Gastrocnemius medialis (tissue), 4 donors: ENCODE data around the gene TUBB.
A peak's percentile ranks its signal among the peaks of the same experiment; 100 is the strongest.

Experiments used
- POLR2A ChIP-seq, 2 donors: fragments of 450-650 bp; IDR thresholded peaks; one replicate each; pipeline ENCODE4 v1.6.1; 2017; ENCODE audit warnings: antibody characterized with exemption in 2 of 2, mild to moderate bottlenecking in 2 of 2, moderate library complexity in 2 of 2
- TF ChIP-seq, protein P1 (sequence below), 5 experiments: fragments of 450-650 bp in 3 of 5; fragments of 200-600 bp in 2 of 5; sonication (generic) in 2 of 5; IDR thresholded peaks in 4 of 5; conservative IDR thresholded peaks in 1 of 5; 1 replicate in 4 of 5; 2 replicates in 1 of 5; pipeline ENCODE4 v1.5.1; 2016 to 2019; ENCODE audit warnings: antibody characterized with exemption in 5 of 5, mild to moderate bottlenecking in 3 of 5, moderate library complexity in 3 of 5

DNA sequence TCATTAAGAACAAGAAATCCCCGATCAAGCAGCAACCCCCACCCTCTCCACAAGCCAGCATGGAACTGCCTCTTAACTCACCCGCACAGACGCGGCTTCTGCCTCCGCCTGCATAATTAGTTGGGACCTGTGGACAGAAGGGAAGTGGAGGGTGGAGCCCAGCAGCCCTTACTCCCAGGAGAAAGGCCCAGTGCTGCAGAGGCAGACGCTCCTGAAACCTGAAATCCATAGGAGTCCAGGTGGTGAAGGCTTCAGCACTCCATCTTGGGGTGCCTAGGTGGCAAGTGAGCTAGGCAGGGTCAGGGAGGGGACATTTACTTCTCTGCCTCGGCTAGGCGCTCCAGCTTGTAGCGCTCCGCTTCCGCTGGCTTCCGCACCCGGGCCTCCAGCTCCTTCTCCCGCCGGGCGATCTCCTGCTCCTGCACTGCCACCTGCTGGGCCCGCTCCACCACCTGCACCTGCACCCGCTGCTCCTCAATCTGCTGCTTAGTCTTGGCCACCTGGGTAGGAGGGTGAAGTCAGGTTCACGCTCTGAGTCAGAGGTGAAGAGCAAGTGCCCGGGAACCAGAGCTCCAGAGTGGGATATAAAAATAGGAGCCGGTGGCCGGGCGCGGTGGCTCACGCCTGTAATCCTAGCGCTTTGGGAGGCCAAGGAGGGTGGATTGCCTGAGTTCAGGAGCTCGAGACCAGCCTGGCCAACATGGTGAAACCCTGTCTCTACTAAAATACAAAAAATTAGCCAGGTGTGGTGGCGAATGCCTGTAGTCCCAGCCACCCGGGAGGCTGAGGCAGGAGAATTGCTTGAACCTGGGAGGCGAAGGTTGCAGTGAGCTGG is 10.7 kb downstream of the TUBB start:
- no peak for TF ChIP-seq POLR2A (IDR thresholded peaks at IDR 0.05)
- TF ChIP-seq, protein P1, sequence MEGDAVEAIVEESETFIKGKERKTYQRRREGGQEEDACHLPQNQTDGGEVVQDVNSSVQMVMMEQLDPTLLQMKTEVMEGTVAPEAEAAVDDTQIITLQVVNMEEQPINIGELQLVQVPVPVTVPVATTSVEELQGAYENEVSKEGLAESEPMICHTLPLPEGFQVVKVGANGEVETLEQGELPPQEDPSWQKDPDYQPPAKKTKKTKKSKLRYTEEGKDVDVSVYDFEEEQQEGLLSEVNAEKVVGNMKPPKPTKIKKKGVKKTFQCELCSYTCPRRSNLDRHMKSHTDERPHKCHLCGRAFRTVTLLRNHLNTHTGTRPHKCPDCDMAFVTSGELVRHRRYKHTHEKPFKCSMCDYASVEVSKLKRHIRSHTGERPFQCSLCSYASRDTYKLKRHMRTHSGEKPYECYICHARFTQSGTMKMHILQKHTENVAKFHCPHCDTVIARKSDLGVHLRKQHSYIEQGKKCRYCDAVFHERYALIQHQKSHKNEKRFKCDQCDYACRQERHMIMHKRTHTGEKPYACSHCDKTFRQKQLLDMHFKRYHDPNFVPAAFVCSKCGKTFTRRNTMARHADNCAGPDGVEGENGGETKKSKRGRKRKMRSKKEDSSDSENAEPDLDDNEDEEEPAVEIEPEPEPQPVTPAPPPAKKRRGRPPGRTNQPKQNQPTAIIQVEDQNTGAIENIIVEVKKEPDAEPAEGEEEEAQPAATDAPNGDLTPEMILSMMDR (IDR thresholded peaks at IDR 0.05 in 4 of 5, conservative IDR thresholded peaks at IDR 0.05 in 1 of 5): peak; percentile 9 to 47 (median 38)
